GM23338 (cell line): ENCODE results near the gene MERTK. TPM values are rescaled to one million over a fixed set of nuclear protein-coding genes. Genes with fewer than 3 reads are reported as not detected.

Experiments used
- ATAC-seq: fragments of 200-7000 bp; cut with Tn5 transposase; 3 replicates; pipeline ENCODE4 v1.9.1; 2020
- DNase-seq: peaks from one replicate; pipeline ENCODE4 v3.0.0-alpha.2; 2015; ENCODE audit warnings: low spot score
- H2AFZ ChIP-seq: fragments of 200-600 bp; sonication (generic); 2 replicates; pipeline ENCODE4 v1.8.0; 2016; ENCODE audit warnings: antibody characterized with exemption, mild to moderate bottlenecking, moderate library complexity
- H3F3A ChIP-seq: fragments of 200-600 bp; sonication (generic); replicated peaks from 2 replicates; pipeline ENCODE4 v1.8.0; 2017; ENCODE audit warnings: antibody characterized with exemption, mixed run types, low read depth
- H3K27ac ChIP-seq: fragments of 200-600 bp; sonication (generic); 2 replicates; pipeline ENCODE4 v1.6.1; 2016; ENCODE audit warnings: low read depth
- H3K27me3 ChIP-seq: fragments of 200-600 bp; sonication (generic); 2 replicates; pipeline ENCODE4 v1.8.0; 2016; ENCODE audit warnings: mild to moderate bottlenecking, mixed run types, moderate library complexity; ENCODE audit not compliant: insufficient read depth
- H3K36me3 ChIP-seq: fragments of 200-600 bp; sonication (generic); 2 replicates; pipeline ENCODE4 v1.8.0; 2016; ENCODE audit warnings: mild to moderate bottlenecking; ENCODE audit not compliant: insufficient read depth
- H3K4me1 ChIP-seq: fragments of 200-600 bp; sonication (generic); 2 replicates; pipeline ENCODE4 v1.8.0; 2016; ENCODE audit warnings: mild to moderate bottlenecking, moderate library complexity; ENCODE audit not compliant: insufficient read depth
- H3K4me2 ChIP-seq: fragments of 200-600 bp; sonication (generic); 2 replicates; pipeline ENCODE4 v1.7.1; 2017; ENCODE audit warnings: mixed run types
- H3K4me3 ChIP-seq: fragments of 200-600 bp; sonication (generic); 2 replicates; pipeline ENCODE4 v1.6.1; 2016; ENCODE audit warnings: mixed run types
- H3K79me2 ChIP-seq: fragments of 200-600 bp; sonication (generic); replicated peaks from 2 replicates; pipeline ENCODE4 v1.8.0; 2017; ENCODE audit warnings: mild to moderate bottlenecking; ENCODE audit not compliant: insufficient read depth
- H3K9me2 ChIP-seq: fragments of 200-600 bp; sonication (generic); 2 replicates; pipeline ENCODE4 v1.8.0; 2017; ENCODE audit not compliant: insufficient read depth
- H4K20me1 ChIP-seq: fragments of 200-600 bp; sonication (generic); replicated peaks from 2 replicates; pipeline ENCODE4 v1.8.0; 2017; ENCODE audit warnings: mild to moderate bottlenecking; ENCODE audit not compliant: insufficient read depth
- H3K27ac Mint-ChIP-seq: 2 replicates; pipeline ENCODE4 v1.8.0; 2020; ENCODE audit warnings: inconsistent platforms, mild to moderate bottlenecking, moderate library complexity, mixed read lengths
- H3K27me3 Mint-ChIP-seq: 3 replicates; pipeline ENCODE4 v1.8.0; 2022; ENCODE audit warnings: low read depth, mild to moderate bottlenecking, moderate library complexity, mixed read lengths, inconsistent platforms; ENCODE audit not compliant: insufficient read depth, poor library complexity
- H3K36me3 Mint-ChIP-seq: 3 replicates; pipeline ENCODE4 v1.8.0; 2021; ENCODE audit warnings: low read depth, mild to moderate bottlenecking, inconsistent platforms, moderate library complexity, mixed read lengths
- H3K4me1 Mint-ChIP-seq: 3 replicates; pipeline ENCODE4 v1.8.0; 2020; ENCODE audit warnings: mild to moderate bottlenecking, inconsistent platforms, mixed read lengths
- H3K4me3 Mint-ChIP-seq: 3 replicates; pipeline ENCODE4 v1.8.0; 2021; ENCODE audit warnings: moderate library complexity, mild to moderate bottlenecking, inconsistent platforms, mixed read lengths
- H3K9me3 Mint-ChIP-seq: 3 replicates; pipeline ENCODE4 v1.8.0; 2020; ENCODE audit warnings: moderate library complexity, mild to moderate bottlenecking, inconsistent platforms, mixed read lengths
- CREB1 ChIP-seq: fragments of 250-450 bp; sonication (Bioruptor Pico); IDR thresholded peaks from 2 replicates; pipeline ENCODE4 v1.5.0; 2020; ENCODE audit warnings: low read depth, mild to moderate bottlenecking, moderate library complexity
- CTCF ChIP-seq, 2 experiments: fragments of 200-600 bp in 1 of 2; sonication (generic) in 1 of 2; conservative IDR thresholded peaks; 2 replicates each; pipeline versions ENCODE4 v1.5.1 to v1.6.1; 2016 to 2017; ENCODE audit warnings: antibody characterized with exemption in 2 of 2, low read depth in 2 of 2, mild to moderate bottlenecking in 2 of 2, moderate library complexity in 1 of 2
- ETS1 ChIP-seq: IDR thresholded peaks from 2 replicates; pipeline ENCODE4 v1.6.1; 2016; ENCODE audit warnings: antibody characterized with exemption
- EZH2 ChIP-seq: fragments of 200-600 bp; sonication (generic); IDR thresholded peaks from one replicate; pipeline ENCODE4 v1.8.0; 2017; ENCODE audit warnings: antibody characterized with exemption, mild to moderate bottlenecking, low read depth; ENCODE audit not compliant: unreplicated experiment
- EZH2phosphoT487 ChIP-seq: fragments of 200-600 bp; sonication (generic); IDR thresholded peaks from one replicate; pipeline ENCODE4 v1.8.1; 2018; ENCODE audit warnings: antibody characterized with exemption; ENCODE audit not compliant: unreplicated experiment
- JUNB ChIP-seq: IDR thresholded peaks from one replicate; pipeline ENCODE4 v1.6.1; 2016; ENCODE audit warnings: antibody characterized with exemption; ENCODE audit not compliant: unreplicated experiment
- NANOG ChIP-seq: IDR thresholded peaks from 2 replicates; pipeline ENCODE4 v1.6.1; 2016; ENCODE audit warnings: antibody characterized with exemption, borderline replicate concordance
- POLR2AphosphoS5 ChIP-seq: IDR thresholded peaks from 2 replicates; pipeline ENCODE4 v1.6.1; 2016; ENCODE audit warnings: antibody characterized with exemption, low read depth
- REST ChIP-seq: IDR thresholded peaks from one replicate; pipeline ENCODE4 v1.6.1; 2018; ENCODE audit warnings: antibody characterized with exemption; ENCODE audit not compliant: unreplicated experiment
- STAT1 ChIP-seq: IDR thresholded peaks from one replicate; pipeline ENCODE4 v1.6.1; 2016; ENCODE audit warnings: antibody characterized with exemption; ENCODE audit not compliant: unreplicated experiment
- ZNF114 ChIP-seq: fragments of 250-450 bp; sonication (Bioruptor Pico); IDR thresholded peaks from 2 replicates; pipeline ENCODE4 v1.5.0; 2020; ENCODE audit warnings: mild to moderate bottlenecking, moderate library complexity
- ZNF331 ChIP-seq: fragments of 250-450 bp; sonication (Bioruptor Pico); IDR thresholded peaks from 2 replicates; pipeline ENCODE4 v1.5.0; 2020; ENCODE audit warnings: low read depth, mild to moderate bottlenecking, moderate library complexity
- ZNF462 ChIP-seq: fragments of 250-450 bp; sonication (Bioruptor Pico); IDR thresholded peaks from 2 replicates; pipeline ENCODE4 v1.5.0; 2020; ENCODE audit warnings: mild to moderate bottlenecking, moderate library complexity
- polyA plus RNA-seq: library from polyadenylated mRNA; unstranded; fragments of >200 nt; fragmentation: Nextera tagmentation; extraction: Ambion mirVana; gene quantifications from 2 replicates; pipeline ENCODE4 v1.2.1, GENCODE V29; 2016
- total RNA-seq: library from RNA; depleted of rRNA; stranded (reverse); fragments of >200 nt; shearing (Covaris generic); gene quantifications from 2 replicates; pipeline ENCODE4 v1.2.3, GENCODE V29; 2014

The MERTK gene
- total and polyA plus RNA-seq, 2 experiments from 2014 or later = 3.0 to 9.0 TPM

- Mint-ChIP-seq H3K4me1 (no peaks in the 10 kb centered on the region), H3K36me3 (no peaks in the 10 kb centered on the region; the same call in 2 of the 3 replicates), H3K27ac (no peak overlapping the region), H3K9me3 (no peaks in the 10 kb centered on the region), H3K27me3 (peaks cover 4% of the 10 kb centered on the region), H3K4me3 (no peak overlapping the region)
- Histone ChIP-seq H4K20me1 (no peaks in the 10 kb centered on the region; the same call in 1 of the 2 replicates), H3K27ac (no peak overlapping the region), H3K79me2 (no peaks in the 10 kb centered on the region), H3K4me1 (no peaks in the 10 kb centered on the region), H3K9me2 (no peaks in the 10 kb centered on the region), H3K27me3 (no peaks in the 10 kb centered on the region), H3K36me3 (no peaks in the 10 kb centered on the region), H2AFZ (no peak overlapping the region), H3F3A (no peaks in the 10 kb centered on the region), H3K4me2 (no peak overlapping the region), H3K4me3 (no peak overlapping the region)
- TF ChIP-seq ZNF462 (CRISPR knock-in tag) (no peak), EZH2 (no peak), STAT1 (no peak), REST (no peak), ZNF114 (CRISPR knock-in tag) (no peak), NANOG (no peak), ETS1 (no peak), POLR2AphosphoS5 (no peak), JUNB (no peak), CTCF (conservative IDR thresholded peaks at IDR 0.05; ENCODE audit: low read depth in 2 of 2) (no peak), ZNF331 (CRISPR knock-in tag) (no peak), CREB1 (CRISPR knock-in tag) (no peak), EZH2phosphoT487 (no peak)
- no peak for DNase-seq
- ATAC-seq = no peak
Observed at GRCh38 chr2:112008910-112009485, 110.6 kb downstream of the MERTK start.
